WTC11 (cell line): ENCODE data around the gene DNM3. TPM values are rescaled to one million over a fixed set of nuclear protein-coding genes. Genes with fewer than 3 reads are reported as not detected.

Experiments
- ATAC-seq: fragments of 200-7000 bp; cut with Tn5 transposase; 2 replicates; pipeline ENCODE4 v1.10.0; 2021; ENCODE audit warnings: mild to moderate bottlenecking, moderate library complexity
- CTCF ChIA-PET: fragments of 300-600 bp; sonication (Branson Sonifier 250); formaldehyde crosslinking; loops from one replicate; lab custom pipeline; 2021; ENCODE audit warnings: antibody characterized with exemption; lab: Charles Lee
- POLR2A ChIA-PET: fragments of 350-600 bp; sonication (Branson Sonifier 250); formaldehyde crosslinking; loops from one replicate; lab custom pipeline; 2021; ENCODE audit warnings: antibody characterized with exemption; lab: Charles Lee
- DNase-seq: peaks from one replicate; pipeline ENCODE4 v3.0.0; 2021; ENCODE audit warnings: low spot score
- H3K27ac Mint-ChIP-seq: 2 replicates; pipeline ENCODE4 v1.8.0; 2021; ENCODE audit warnings: mixed read lengths
- H3K27me3 Mint-ChIP-seq: 2 replicates; pipeline ENCODE4 v1.8.0; 2021; ENCODE audit warnings: low read depth, mild to moderate bottlenecking, moderate library complexity, mixed read lengths
- H3K36me3 Mint-ChIP-seq: 2 replicates; pipeline ENCODE4 v1.8.0; 2021; ENCODE audit warnings: mixed read lengths
- H3K4me1 Mint-ChIP-seq: 2 replicates; pipeline ENCODE4 v1.8.0; 2022; ENCODE audit warnings: mixed read lengths
- H3K4me3 Mint-ChIP-seq: 2 replicates; pipeline ENCODE4 v1.8.0; 2021; ENCODE audit warnings: mild to moderate bottlenecking, moderate library complexity, mixed read lengths
- H3K9me3 Mint-ChIP-seq: 2 replicates; pipeline ENCODE4 v1.8.0; 2021; ENCODE audit warnings: mixed read lengths
- ATF2 ChIP-seq: sonication (generic); formaldehyde crosslinking; IDR thresholded peaks from 2 replicates; pipeline ENCODE4 v1.8.1; 2022; ENCODE audit warnings: low read depth, missing genetic modification reagents, borderline replicate concordance
- ELF4 ChIP-seq: sonication (generic); formaldehyde crosslinking; IDR thresholded peaks from 2 replicates; pipeline ENCODE4 v1.8.1; 2022; ENCODE audit warnings: low read depth, mild to moderate bottlenecking, moderate library complexity, missing genetic modification reagents
- ETV6 ChIP-seq: sonication (generic); formaldehyde crosslinking; IDR thresholded peaks from 2 replicates; pipeline ENCODE4 v1.8.1; 2022; ENCODE audit warnings: mild to moderate bottlenecking, missing genetic modification reagents
- FOXJ3 ChIP-seq: sonication (generic); formaldehyde crosslinking; IDR thresholded peaks from 2 replicates; pipeline ENCODE4 v1.9.0; 2021; ENCODE audit warnings: missing genetic modification reagents, mild to moderate bottlenecking, borderline replicate concordance
- FOXK1 ChIP-seq: sonication (generic); formaldehyde crosslinking; IDR thresholded peaks from 2 replicates; pipeline ENCODE4 v1.8.0; 2022; ENCODE audit warnings: mild to moderate bottlenecking, moderate library complexity, missing genetic modification reagents
- GTF2I ChIP-seq: fragments of 250-450 bp; sonication (Bioruptor Pico); conservative IDR thresholded peaks from 2 replicates; pipeline ENCODE4 v1.4.0; 2021; ENCODE audit warnings: mild to moderate bottlenecking
- MYBL2 ChIP-seq: sonication (generic); formaldehyde crosslinking; IDR thresholded peaks from 2 replicates; pipeline ENCODE4 v1.8.1; 2023; ENCODE audit warnings: mild to moderate bottlenecking, moderate library complexity, missing genetic modification reagents
- OVOL2 ChIP-seq: fragments of 250-450 bp; sonication (Bioruptor Pico); IDR thresholded peaks from 2 replicates; pipeline ENCODE4 v1.9.0; 2021; ENCODE audit warnings: mild to moderate bottlenecking, borderline replicate concordance
- TP53 ChIP-seq: sonication (generic); formaldehyde crosslinking; IDR thresholded peaks from 2 replicates; pipeline ENCODE4 v1.8.1; 2023; ENCODE audit warnings: mild to moderate bottlenecking, missing genetic modification reagents
- ZNF121 ChIP-seq: sonication (generic); formaldehyde crosslinking; IDR thresholded peaks from 2 replicates; pipeline ENCODE4 v1.8.0; 2023; ENCODE audit warnings: missing genetic modification reagents
- ZNF138 ChIP-seq: sonication (generic); formaldehyde crosslinking; conservative IDR thresholded peaks from 2 replicates; pipeline ENCODE4 v1.8.1; 2022; ENCODE audit warnings: mild to moderate bottlenecking, moderate library complexity, missing genetic modification reagents
- ZNF416 ChIP-seq: fragments of 250-450 bp; sonication (Bioruptor Pico); IDR thresholded peaks from 2 replicates; pipeline ENCODE4 v1.9.0; 2021; ENCODE audit warnings: mild to moderate bottlenecking, inconsistent platforms
- ZNF425 ChIP-seq: fragments of 250-450 bp; sonication (Bioruptor Pico); conservative IDR thresholded peaks from 2 replicates; pipeline ENCODE4 v1.9.0; 2021; ENCODE audit warnings: mild to moderate bottlenecking
- ZNF532 ChIP-seq: fragments of 250-450 bp; sonication (Bioruptor Pico); IDR thresholded peaks from 2 replicates; pipeline ENCODE4 v1.9.0; 2021; ENCODE audit warnings: mild to moderate bottlenecking, borderline replicate concordance
- ZNF671 ChIP-seq: fragments of 250-450 bp; sonication (Bioruptor Pico); IDR thresholded peaks from 2 replicates; pipeline ENCODE4 v1.8.0; 2021; ENCODE audit warnings: mild to moderate bottlenecking
- total RNA-seq: library from RNA; stranded (reverse); gene quantifications from 3 replicates; pipeline ENCODE4 v1.2.3, GENCODE V29; 2021
- TF ChIP-seq, protein P1 (sequence below): fragments of 250-450 bp; sonication (Bioruptor Pico); IDR thresholded peaks from 2 replicates; pipeline ENCODE4 v1.9.0; 2021; ENCODE audit warnings: mild to moderate bottlenecking
- TF ChIP-seq, protein P2 (sequence below): sonication (generic); formaldehyde crosslinking; conservative IDR thresholded peaks from 2 replicates; pipeline ENCODE4 v1.8.1; 2023; ENCODE audit warnings: mild to moderate bottlenecking, low read depth, missing genetic modification reagents, moderate library complexity
- TF ChIP-seq, protein P3 (sequence below): sonication (generic); formaldehyde crosslinking; IDR thresholded peaks from 2 replicates; pipeline ENCODE4 v1.8.1; 2022; ENCODE audit warnings: mild to moderate bottlenecking, missing genetic modification reagents, moderate library complexity, borderline replicate concordance
- TF ChIP-seq, protein P4 (sequence below): sonication (generic); formaldehyde crosslinking; IDR thresholded peaks from 2 replicates; pipeline ENCODE4 v1.8.0; 2022; ENCODE audit warnings: mild to moderate bottlenecking, missing genetic modification reagents
- TF ChIP-seq, protein P5 (sequence below): sonication (generic); formaldehyde crosslinking; IDR thresholded peaks from 2 replicates; pipeline ENCODE4 v1.8.0; 2022; ENCODE audit warnings: mild to moderate bottlenecking, missing genetic modification reagents

DNM3 gene
- total RNA-seq, 1 experiment from 2014 or later: 1.9 TPM

DNA sequence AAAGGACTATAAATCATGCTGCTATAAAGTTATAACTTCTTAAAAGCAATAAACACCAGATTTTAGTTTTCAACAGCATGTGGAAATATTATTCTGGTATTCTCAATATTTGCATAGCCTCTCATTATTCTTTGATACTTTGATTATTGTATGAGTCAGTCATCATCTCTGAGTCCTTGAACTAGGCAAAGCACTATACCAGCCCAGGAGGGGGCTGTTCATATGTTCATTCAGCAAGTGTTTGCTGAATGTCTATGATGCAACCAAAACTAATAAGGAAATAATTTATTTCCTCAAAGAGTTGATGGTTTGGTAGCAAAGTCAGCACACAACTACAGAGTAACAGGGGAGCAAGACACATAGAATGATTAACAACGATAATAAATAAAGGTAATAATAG is 403.6 kb downstream of the DNM3 start:
- Mint-ChIP-seq H3K27me3 (no peaks in the 10 kb centered on the region), H3K4me3 (no peak overlapping the region), H3K27ac (no peak overlapping the region), H3K4me1 (peaks cover 9% of the 10 kb centered on the region), H3K9me3 (peaks cover 9% of the 10 kb centered on the region; the same call in 1 of the 2 replicates), H3K36me3 (no peaks in the 10 kb centered on the region)
- ChIA-PET POLR2A (no interaction called here), CTCF (no interaction called here)
- no peak for ATAC-seq
- no peak for TF ChIP-seq ZNF532 (CRISPR knock-in tag)
- no peak for TF ChIP-seq ZNF121 (CRISPR knock-in tag)
- no peak for TF ChIP-seq ZNF416 (CRISPR knock-in tag)
- TF ChIP-seq, protein P1, sequence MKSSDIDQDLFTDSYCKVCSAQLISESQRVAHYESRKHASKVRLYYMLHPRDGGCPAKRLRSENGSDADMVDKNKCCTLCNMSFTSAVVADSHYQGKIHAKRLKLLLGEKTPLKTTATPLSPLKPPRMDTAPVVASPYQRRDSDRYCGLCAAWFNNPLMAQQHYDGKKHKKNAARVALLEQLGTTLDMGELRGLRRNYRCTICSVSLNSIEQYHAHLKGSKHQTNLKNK: no peak
- no peak for DNase-seq

GRCh38 chr1:172245788-172246187 is 404.5 kb downstream of the DNM3 start:
- Mint-ChIP-seq H3K9me3 (peaks cover 9% of the 10 kb centered on the region; the same call in 1 of the 2 replicates), H3K4me1 (peaks cover 9% of the 10 kb centered on the region), H3K36me3 (no peaks in the 10 kb centered on the region), H3K27me3 (no peaks in the 10 kb centered on the region), H3K27ac (no peak overlapping the region), H3K4me3 (no peak overlapping the region)
- ChIA-PET POLR2A (no interaction called here), CTCF (no interaction called here)
- ATAC-seq (no peak), DNase-seq (no peak)
- TF ChIP-seq, protein P2, sequence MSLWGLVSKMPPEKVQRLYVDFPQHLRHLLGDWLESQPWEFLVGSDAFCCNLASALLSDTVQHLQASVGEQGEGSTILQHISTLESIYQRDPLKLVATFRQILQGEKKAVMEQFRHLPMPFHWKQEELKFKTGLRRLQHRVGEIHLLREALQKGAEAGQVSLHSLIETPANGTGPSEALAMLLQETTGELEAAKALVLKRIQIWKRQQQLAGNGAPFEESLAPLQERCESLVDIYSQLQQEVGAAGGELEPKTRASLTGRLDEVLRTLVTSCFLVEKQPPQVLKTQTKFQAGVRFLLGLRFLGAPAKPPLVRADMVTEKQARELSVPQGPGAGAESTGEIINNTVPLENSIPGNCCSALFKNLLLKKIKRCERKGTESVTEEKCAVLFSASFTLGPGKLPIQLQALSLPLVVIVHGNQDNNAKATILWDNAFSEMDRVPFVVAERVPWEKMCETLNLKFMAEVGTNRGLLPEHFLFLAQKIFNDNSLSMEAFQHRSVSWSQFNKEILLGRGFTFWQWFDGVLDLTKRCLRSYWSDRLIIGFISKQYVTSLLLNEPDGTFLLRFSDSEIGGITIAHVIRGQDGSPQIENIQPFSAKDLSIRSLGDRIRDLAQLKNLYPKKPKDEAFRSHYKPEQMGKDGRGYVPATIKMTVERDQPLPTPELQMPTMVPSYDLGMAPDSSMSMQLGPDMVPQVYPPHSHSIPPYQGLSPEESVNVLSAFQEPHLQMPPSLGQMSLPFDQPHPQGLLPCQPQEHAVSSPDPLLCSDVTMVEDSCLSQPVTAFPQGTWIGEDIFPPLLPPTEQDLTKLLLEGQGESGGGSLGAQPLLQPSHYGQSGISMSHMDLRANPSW (CRISPR knock-in tag): no peak
- no peak for TF ChIP-seq TP53 (CRISPR knock-in tag)
- no peak for TF ChIP-seq ETV6
- TF ChIP-seq ELF4 (CRISPR knock-in tag): no peak
- TF ChIP-seq, protein P3, sequence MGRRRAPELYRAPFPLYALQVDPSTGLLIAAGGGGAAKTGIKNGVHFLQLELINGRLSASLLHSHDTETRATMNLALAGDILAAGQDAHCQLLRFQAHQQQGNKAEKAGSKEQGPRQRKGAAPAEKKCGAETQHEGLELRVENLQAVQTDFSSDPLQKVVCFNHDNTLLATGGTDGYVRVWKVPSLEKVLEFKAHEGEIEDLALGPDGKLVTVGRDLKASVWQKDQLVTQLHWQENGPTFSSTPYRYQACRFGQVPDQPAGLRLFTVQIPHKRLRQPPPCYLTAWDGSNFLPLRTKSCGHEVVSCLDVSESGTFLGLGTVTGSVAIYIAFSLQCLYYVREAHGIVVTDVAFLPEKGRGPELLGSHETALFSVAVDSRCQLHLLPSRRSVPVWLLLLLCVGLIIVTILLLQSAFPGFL (CRISPR knock-in tag): no peak
- TF ChIP-seq ZNF671: no peak
- no peak for TF ChIP-seq ZNF138 (CRISPR knock-in tag)
- TF ChIP-seq, protein P4, sequence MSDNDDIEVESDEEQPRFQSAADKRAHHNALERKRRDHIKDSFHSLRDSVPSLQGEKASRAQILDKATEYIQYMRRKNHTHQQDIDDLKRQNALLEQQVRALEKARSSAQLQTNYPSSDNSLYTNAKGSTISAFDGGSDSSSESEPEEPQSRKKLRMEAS (CRISPR knock-in tag): no peak
- no peak for TF ChIP-seq ATF2 (CRISPR knock-in tag)
- no peak for TF ChIP-seq GTF2I (CRISPR knock-in tag)
- TF ChIP-seq, protein P5, sequence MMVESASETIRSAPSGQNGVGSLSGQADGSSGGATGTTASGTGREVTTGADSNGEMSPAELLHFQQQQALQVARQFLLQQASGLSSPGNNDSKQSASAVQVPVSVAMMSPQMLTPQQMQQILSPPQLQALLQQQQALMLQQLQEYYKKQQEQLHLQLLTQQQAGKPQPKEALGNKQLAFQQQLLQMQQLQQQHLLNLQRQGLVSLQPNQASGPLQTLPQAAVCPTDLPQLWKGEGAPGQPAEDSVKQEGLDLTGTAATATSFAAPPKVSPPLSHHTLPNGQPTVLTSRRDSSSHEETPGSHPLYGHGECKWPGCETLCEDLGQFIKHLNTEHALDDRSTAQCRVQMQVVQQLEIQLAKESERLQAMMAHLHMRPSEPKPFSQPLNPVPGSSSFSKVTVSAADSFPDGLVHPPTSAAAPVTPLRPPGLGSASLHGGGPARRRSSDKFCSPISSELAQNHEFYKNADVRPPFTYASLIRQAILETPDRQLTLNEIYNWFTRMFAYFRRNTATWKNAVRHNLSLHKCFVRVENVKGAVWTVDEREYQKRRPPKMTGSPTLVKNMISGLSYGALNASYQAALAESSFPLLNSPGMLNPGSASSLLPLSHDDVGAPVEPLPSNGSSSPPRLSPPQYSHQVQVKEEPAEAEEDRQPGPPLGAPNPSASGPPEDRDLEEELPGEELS (CRISPR knock-in tag): no peak
- TF ChIP-seq FOXJ3 (CRISPR knock-in tag): no peak
- no peak for TF ChIP-seq FOXK1 (CRISPR knock-in tag)
- TF ChIP-seq MYBL2 (CRISPR knock-in tag): no peak
- TF ChIP-seq OVOL2 (CRISPR knock-in tag): no peak
- no peak for TF ChIP-seq ZNF425
